ENCODE measurements around the gene NXPH1.

The NXPH1 gene

DNA sequence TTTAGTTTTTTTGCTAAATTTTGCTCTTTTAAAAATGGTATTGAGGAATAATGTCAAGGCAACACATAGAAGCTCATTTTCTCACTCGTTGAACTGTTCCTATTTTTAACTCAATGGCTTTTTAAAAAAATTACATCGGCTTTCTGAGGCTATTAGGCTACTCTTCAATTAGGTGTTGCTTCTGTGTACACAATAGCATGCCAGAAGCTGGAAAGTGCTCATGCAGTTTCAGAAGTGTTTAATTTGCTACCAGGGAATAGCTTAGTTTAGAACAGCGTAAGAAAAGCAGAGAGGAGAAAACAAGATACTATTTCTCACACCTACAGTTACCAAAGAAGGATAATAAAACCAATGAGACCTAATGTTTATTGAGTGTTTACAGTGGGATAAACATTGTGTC is 157.4 kb downstream of the NXPH1 start:
- TF ChIP-seq, protein P1, sequence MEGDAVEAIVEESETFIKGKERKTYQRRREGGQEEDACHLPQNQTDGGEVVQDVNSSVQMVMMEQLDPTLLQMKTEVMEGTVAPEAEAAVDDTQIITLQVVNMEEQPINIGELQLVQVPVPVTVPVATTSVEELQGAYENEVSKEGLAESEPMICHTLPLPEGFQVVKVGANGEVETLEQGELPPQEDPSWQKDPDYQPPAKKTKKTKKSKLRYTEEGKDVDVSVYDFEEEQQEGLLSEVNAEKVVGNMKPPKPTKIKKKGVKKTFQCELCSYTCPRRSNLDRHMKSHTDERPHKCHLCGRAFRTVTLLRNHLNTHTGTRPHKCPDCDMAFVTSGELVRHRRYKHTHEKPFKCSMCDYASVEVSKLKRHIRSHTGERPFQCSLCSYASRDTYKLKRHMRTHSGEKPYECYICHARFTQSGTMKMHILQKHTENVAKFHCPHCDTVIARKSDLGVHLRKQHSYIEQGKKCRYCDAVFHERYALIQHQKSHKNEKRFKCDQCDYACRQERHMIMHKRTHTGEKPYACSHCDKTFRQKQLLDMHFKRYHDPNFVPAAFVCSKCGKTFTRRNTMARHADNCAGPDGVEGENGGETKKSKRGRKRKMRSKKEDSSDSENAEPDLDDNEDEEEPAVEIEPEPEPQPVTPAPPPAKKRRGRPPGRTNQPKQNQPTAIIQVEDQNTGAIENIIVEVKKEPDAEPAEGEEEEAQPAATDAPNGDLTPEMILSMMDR (IDR thresholded peaks at IDR 0.05; ENCODE audit: low read depth, low read length) = no peak
- H3K4me3 ChIP-seq (ENCODE audit: low read depth, low read length) = no peak overlapping the region

DNA sequence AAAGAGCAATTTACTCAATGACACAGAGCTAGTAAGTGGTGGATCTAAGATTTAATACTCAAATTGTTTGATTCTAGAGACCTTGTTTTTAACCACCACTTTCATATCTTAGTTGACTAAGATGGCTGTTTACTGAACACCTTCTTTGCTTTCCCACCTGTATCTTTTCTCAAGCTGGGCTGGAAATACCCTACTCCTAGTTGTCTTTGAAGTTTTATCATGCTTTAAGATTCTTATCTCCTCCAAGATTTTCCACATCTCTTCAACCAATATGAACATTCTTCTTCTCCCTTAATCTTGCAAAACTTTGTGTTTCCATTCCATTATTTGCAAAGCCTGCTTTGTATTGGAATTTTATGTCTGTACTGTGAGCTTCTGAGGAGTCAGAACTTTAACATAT is 157.9 kb downstream of the NXPH1 start:
- TF ChIP-seq, protein P1 (IDR thresholded peaks at IDR 0.05; ENCODE audit: low read depth, low read length) = no peak
- no peak overlapping the region for H3K4me3 ChIP-seq (ENCODE audit: low read depth, low read length)

DNA sequence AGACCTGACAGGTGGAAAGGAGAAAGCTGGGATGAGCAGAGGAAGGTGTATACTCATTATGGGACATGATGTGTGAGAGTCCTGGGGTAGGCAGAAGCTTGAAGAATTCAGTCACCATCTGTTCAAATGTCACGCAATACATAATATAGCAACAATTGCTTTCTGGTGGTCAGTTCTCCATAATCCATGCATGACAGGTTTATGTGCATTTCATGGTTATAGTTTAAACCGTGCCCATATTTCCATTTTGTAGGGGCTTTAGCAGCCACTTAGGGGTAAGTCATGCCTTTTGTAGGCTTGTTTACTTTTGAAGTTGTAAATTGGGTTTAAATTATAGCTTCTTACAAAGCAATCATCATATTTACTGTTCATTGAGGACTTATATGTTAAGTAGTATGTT is 158.8 kb downstream of the NXPH1 start:
- TF ChIP-seq, protein P1 (IDR thresholded peaks at IDR 0.05; ENCODE audit: low read depth, low read length) = no peak

DNA sequence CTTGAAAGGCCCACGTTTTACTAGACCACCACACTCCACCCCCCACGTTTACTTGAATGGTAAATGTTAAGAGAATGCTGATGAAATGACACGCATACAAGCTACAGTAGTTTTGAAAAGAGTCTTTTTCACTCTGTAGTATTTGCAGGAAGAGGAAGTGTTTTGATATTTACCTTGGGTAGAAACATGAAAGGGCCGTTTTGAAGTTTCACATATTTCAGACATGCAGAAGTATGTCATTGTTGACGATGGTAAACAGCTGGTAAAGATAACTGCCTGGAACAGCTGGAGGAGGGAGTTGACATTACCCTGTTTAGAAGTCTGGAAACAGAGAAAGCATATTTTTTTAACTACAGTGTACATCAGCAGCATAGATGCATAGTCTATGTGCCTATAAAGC is 160.7 kb downstream of the NXPH1 start:
- TF ChIP-seq, protein P1 (IDR thresholded peaks at IDR 0.05; ENCODE audit: low read depth, low read length) = no peak
- H3K4me3 ChIP-seq (ENCODE audit: low read depth, low read length) = no peak overlapping the region

More for the DNA sequence above, 158.8 kb downstream of the NXPH1 start:
- no peak overlapping the region for H3K4me3 ChIP-seq (ENCODE audit: low read depth, low read length)

DNA sequence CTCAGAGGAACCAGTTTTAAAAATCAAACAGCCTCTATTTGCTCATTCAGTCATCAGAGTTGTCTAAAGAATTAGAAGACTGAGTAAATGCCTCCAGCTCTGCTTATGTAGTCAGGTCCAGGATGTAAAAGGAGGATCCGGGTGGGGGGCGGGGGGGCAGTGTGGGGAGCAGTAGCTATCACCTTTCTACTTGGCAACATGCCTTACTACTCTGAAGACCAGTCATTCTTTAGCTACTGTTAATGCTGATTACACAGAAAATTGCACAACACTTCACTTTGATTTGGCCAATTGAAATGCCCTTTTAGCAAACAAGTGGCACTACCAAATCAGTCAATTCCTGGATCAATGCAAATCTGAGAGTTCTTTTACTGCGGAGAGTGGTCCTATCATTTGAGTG is 164.2 kb downstream of the NXPH1 start:
- no peak overlapping the region for H3K4me3 ChIP-seq (ENCODE audit: low read depth, low read length)
- TF ChIP-seq, protein P1 (IDR thresholded peaks at IDR 0.05; ENCODE audit: low read depth, low read length) = no peak

DNA sequence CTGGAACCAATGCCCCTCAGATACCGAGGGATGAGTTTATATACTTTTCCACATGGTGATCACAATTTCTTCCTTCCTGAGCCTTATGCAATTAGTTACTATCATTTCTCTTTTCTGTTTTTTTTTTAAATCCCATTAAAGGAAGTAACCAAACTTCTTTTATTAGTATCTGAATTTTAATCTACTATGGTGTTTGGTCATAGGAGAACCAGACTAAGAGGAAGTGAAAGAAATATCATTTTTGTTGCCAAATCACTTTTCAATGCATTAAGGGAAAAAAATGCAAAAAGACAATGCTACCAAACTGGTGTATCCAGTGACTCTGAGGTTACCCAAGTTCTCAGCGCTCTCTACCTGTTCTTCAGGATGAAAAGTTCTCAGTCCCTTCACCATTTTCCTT is 167.7 kb downstream of the NXPH1 start:
- TF ChIP-seq, protein P1 (IDR thresholded peaks at IDR 0.05; ENCODE audit: low read depth, low read length) = no peak
- no peak overlapping the region for H3K4me3 ChIP-seq (ENCODE audit: low read depth, low read length)

DNA sequence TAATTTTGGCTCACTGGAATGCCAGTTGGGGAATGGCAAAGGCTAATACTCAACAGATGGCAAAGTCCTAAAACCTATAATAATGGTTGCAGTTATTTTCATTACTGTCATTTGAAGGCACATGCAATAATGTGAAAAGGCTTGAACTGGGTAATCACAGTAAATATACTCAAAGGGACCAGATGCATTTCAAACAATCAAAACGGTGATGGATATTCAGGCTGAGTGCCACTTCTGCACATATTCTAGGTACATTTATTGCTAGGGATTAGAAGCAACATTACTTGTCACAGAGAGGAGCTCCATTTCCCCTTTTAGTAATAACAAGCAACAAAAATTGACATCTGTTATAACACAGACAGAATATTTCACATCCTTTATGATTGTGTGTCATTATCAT is 171.8 kb downstream of the NXPH1 start:
- TF ChIP-seq, protein P1 (IDR thresholded peaks at IDR 0.05; ENCODE audit: low read depth, low read length) = no peak
- no peak overlapping the region for H3K4me3 ChIP-seq (ENCODE audit: low read depth, low read length)
